Measurements from ENCODE around the gene KCNH2. TPM values are rescaled to one million over a fixed set of nuclear protein-coding genes. Genes with fewer than 3 reads are reported as not detected.
A peak's percentile ranks its signal among the peaks of the same experiment; 100 is the strongest.

KCNH2 gene
- total and polyA plus RNA-seq, 10 donors = 0.67 to 5.1 (median 2.3) TPM

- H3K4me1 ChIP-seq = peaks cover 0 to 53% (median 16%) of the 10 kb centered on the region in 6 donors
- H3K9me3 ChIP-seq = no peaks in the 10 kb centered on the region
- H3K27me3 ChIP-seq (replicated peaks in 1 of 7) = peaks cover 0 to 54% (median 0%) of the 10 kb centered on the region in 7 donors
- no peak for DNase-seq
- no peak overlapping the region for H3K27ac ChIP-seq
- peak in 2 of 11 experiments; percentile 6 to 7 for TF ChIP-seq CTCF (IDR thresholded peaks at IDR 0.05 in 8 of 11, conservative IDR thresholded peaks at IDR 0.05 in 3 of 11)
- no peak for TF ChIP-seq POLR2AphosphoS5 (IDR thresholded peaks at IDR 0.05)
- intact Hi-C loops (cut with DNase I; ENCODE audit: low total_unique reads) = no loop called here
- H3K4me3 ChIP-seq = no peak overlapping the region
- 67 to 100% (median 82%) methylated on average over 1 of the region's 1 CpG for WGBS, 5 donors
- no peaks in the 10 kb centered on the region for H3K36me3 ChIP-seq
Measured at GRCh38 chr7:150966002-150966401, 12.1 kb downstream of the KCNH2 start.

GRCh38 chr7:150965273-150965830 lies 12.8 kb downstream of the KCNH2 start:
- WGBS, 5 donors = 64 to 84% (median 74%) methylated on average over 11 to 16 of the region's 16 CpGs
- H3K4me1 ChIP-seq = peaks cover 0 to 47% (median 16%) of the 10 kb centered on the region in 6 donors
- DNase-seq = no peak
- intact Hi-C loops (cut with DNase I; ENCODE audit: low total_unique reads) = no loop called here
- H3K27ac ChIP-seq = no peak overlapping the region
- H3K9me3 ChIP-seq = no peaks in the 10 kb centered on the region
- TF ChIP-seq POLR2AphosphoS5 (IDR thresholded peaks at IDR 0.05) = no peak
- no peak overlapping the region for H3K4me3 ChIP-seq
- peaks cover 0 to 60% (median 0%) of the 10 kb centered on the region in 7 donors for H3K27me3 ChIP-seq (replicated peaks in 1 of 7)
- H3K36me3 ChIP-seq = no peaks in the 10 kb centered on the region

GRCh38 chr7:150964593-150965111 lies 13.5 kb downstream of the KCNH2 start:
- Histone ChIP-seq H3K27me3 (replicated peaks in 1 of 7) (peaks cover 0 to 67% (median 0%) of the 10 kb centered on the region in 7 donors), H3K4me1 (peaks cover 0 to 46% (median 16%) of the 10 kb centered on the region in 6 donors)

GRCh38 chr7:150963707-150964559 lies 14.2 kb downstream of the KCNH2 start:
- DNase-seq = no peak
- Histone ChIP-seq H3K4me3 (no peak overlapping the region), H3K27ac (no peak overlapping the region), H3K36me3 (no peaks in the 10 kb centered on the region), H3K27me3 (replicated peaks in 1 of 7) (peaks cover 0 to 75% (median 3%) of the 10 kb centered on the region in 7 donors), H3K9me3 (no peaks in the 10 kb centered on the region), H3K4me1 (peaks cover 0 to 46% (median 16%) of the 10 kb centered on the region in 6 donors)
- intact Hi-C loops (cut with DNase I; ENCODE audit: low total_unique reads) = no loop called here
- no peak for TF ChIP-seq POLR2A (IDR thresholded peaks at IDR 0.05)
- no peak for TF ChIP-seq CTCF (IDR thresholded peaks at IDR 0.05 in 8 of 11, conservative IDR thresholded peaks at IDR 0.05 in 3 of 11)
- TF ChIP-seq POLR2AphosphoS5 (IDR thresholded peaks at IDR 0.05) = no peak
- 76 to 86% (median 81%) methylated on average over 15 to 18 of the region's 18 CpGs for WGBS, 5 donors

More at GRCh38 chr7:150964593-150965111, 13.5 kb downstream of the KCNH2 start:
- Histone ChIP-seq H3K4me3 (no peak overlapping the region), H3K27ac (no peak overlapping the region), H3K9me3 (no peaks in the 10 kb centered on the region), H3K36me3 (no peaks in the 10 kb centered on the region)
- WGBS, 5 donors = 19 to 43% (median 42%) methylated on average over 14 to 16 of the region's 16 CpGs
- TF ChIP-seq POLR2AphosphoS5 (IDR thresholded peaks at IDR 0.05) (peak in 2 of 3 donors; percentile 47 to 49), CTCF (IDR thresholded peaks at IDR 0.05 in 8 of 11, conservative IDR thresholded peaks at IDR 0.05 in 3 of 11) (peak in 7 of 11 experiments; percentile 14 to 47 (median 35)), POLR2A (IDR thresholded peaks at IDR 0.05) (no peak)
- intact Hi-C loops (cut with DNase I; ENCODE audit: low total_unique reads) = no loop called here
- no peak for DNase-seq
